A549 treated with ZK216348 at 1 μM for 4 hours (cell line): ENCODE results near the gene CKMT2. TPM values are rescaled to one million over a fixed set of nuclear protein-coding genes. Genes with fewer than 3 reads are reported as not detected.

Experiments used
- total RNA-seq: library from RNA; stranded (reverse); fragments of 200-300 nt; extraction: Qiagen RNA extraction; gene quantifications from 5 replicates; pipeline ENCODE4 v1.2.3, GENCODE V29; 2022; ENCODE audit warnings: low read depth

Gene CKMT2
- total RNA-seq = not detected in 5 replicates

DNA sequence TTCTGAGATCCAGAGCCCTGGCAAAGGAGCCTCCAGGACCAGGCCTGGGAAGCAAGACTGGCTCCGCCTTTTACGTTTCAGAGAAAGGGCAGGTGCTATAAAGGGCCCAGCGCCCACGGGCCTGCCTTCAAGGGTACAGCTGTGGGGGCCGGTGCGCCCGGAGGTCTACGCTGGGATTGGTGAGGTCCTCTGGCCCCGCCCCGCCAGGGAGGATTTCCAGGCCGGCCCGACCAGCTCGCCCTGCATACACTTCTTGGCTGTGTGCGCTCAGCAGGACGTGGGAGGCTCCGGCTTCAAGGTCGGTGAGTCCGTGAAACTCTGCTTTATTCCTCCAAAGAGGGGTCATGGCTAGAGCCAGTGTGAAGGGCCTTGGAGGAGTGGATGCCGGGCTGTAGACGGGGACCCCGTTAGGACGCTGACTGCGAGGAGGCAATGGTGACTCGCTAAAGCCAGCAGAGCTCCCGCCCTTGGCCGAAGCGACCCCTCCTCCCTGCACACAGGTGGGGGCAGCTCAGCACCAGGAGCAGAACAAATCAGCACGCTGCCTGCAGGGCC, at the start of gene CKMT2:
TSS of gene CKMT2 (plus strand) at position 243 of the 555 bp plus-strand sequence. CDS start 17,811 bp downstream, outside the sequence.

DNA sequence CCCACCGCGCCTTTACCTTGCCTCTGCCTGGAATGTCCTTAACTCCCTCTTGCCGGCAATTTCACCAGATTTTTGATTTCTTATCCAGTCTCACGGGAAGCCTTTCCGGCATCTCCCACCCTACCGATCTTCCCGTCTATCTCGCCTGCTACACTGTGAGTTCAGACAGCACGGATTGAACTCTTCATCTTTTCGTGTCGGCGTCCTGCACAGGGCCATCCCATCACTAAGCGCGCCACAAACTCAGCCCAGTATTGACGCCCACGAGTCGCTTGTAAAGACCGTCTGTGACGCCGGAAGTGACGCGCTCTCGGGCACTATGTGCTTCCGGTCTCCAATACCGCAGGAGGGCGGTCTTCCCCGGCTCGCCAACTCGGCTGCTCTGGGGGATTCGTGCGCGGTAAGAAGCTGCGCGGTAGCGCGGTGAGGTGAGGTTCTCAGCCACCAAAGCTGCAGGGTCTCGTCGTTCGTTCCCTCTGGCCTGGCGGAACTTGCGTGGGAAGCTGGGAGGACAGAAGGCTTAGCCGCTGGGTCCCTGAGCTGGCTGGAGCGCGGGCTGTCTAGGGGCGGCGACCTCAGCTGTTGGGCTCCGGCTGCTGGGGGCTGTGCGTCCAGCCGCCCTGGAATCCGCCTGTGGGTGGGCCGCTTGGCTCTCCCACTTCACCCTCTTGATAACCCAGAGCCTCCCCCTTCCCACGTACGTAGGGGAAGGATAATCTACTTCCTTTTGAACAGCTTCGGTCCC, 68.3 kb downstream of the CKMT2 start, which contains the start of gene ZCCHC9:
TSS of gene ZCCHC9 (plus strand) at position 317 of the 745 bp plus-strand sequence. CDS start 3,171 bp downstream, outside the sequence.

Other genes starting within 250 kb of the CKMT2 start
- 26.2 to 33.8 TPM (median 27.3 TPM) in 5 replicates for gene ZCCHC9, start 68.3 kb downstream of the CKMT2 start, total RNA-seq
- not detected in 5 replicates for gene ACOT12, start 160.8 kb downstream of the CKMT2 start, total RNA-seq